IPS-11a (cell line): Measurements from ENCODE around the gene PLEKHM3.
"Not testable (repeated sequence)": the region's sequence is repeated elsewhere in the genome, so short reads cannot be mapped to it uniquely, and the experiment has no call there.

Source experiments
- H3K4me3 ChIP-seq: one replicate; pipeline ENCODE4 v1.5.1; 2013; ENCODE audit warnings: low read depth, low read length, control low read depth

Gene PLEKHM3

GRCh38 chr2:208037564-208038487 lies 12.5 kb upstream of the PLEKHM3 start:
- H3K4me3 ChIP-seq = no peak overlapping the region

- no peak overlapping the region for H3K4me3 ChIP-seq
Observed at GRCh38 chr2:208036357-208036756, 11.0 kb upstream of the PLEKHM3 start.

GRCh38 chr2:208034503-208035140 lies 9.3 kb upstream of the PLEKHM3 start:
- H3K4me3 ChIP-seq = no peak overlapping the region

GRCh38 chr2:208033701-208034502 lies 8.6 kb upstream of the PLEKHM3 start:
- no peak overlapping the region for H3K4me3 ChIP-seq

- H3K4me3 ChIP-seq = no peak overlapping the region
Observed at GRCh38 chr2:208031608-208032019, 6.3 kb upstream of the PLEKHM3 start.

GRCh38 chr2:208025814-208026184 lies 472 bp upstream of the PLEKHM3 start:
- peak overlapping the region; percentile 85 for H3K4me3 ChIP-seq

- no peak overlapping the region for H3K4me3 ChIP-seq
Observed at GRCh38 chr2:208024091-208024490, 1.2 kb downstream of the PLEKHM3 start.

GRCh38 chr2:208020253-208020652 lies 5.1 kb downstream of the PLEKHM3 start:
- H3K4me3 ChIP-seq = no peak overlapping the region

GRCh38 chr2:208018124-208018712 lies 7.1 kb downstream of the PLEKHM3 start:
- not testable (repeated sequence) for H3K4me3 ChIP-seq

GRCh38 chr2:208017721-208018120 lies 7.6 kb downstream of the PLEKHM3 start:
- H3K4me3 ChIP-seq = no peak overlapping the region

- H3K4me3 ChIP-seq = no peak overlapping the region
Observed at GRCh38 chr2:208015475-208015874, 9.9 kb downstream of the PLEKHM3 start.

- H3K4me3 ChIP-seq = no peak overlapping the region
Observed at GRCh38 chr2:208013285-208014178, 11.8 kb downstream of the PLEKHM3 start.

GRCh38 chr2:208012449-208012848 lies 12.9 kb downstream of the PLEKHM3 start:
- H3K4me3 ChIP-seq = no peak overlapping the region

GRCh38 chr2:208010506-208010905 lies 14.8 kb downstream of the PLEKHM3 start:
- H3K4me3 ChIP-seq = no peak overlapping the region

GRCh38 chr2:208006833-208007232 lies 18.5 kb downstream of the PLEKHM3 start:
- no peak overlapping the region for H3K4me3 ChIP-seq

- no peak overlapping the region for H3K4me3 ChIP-seq
Observed at GRCh38 chr2:208006337-208006736, 19.0 kb downstream of the PLEKHM3 start.

- no peak overlapping the region for H3K4me3 ChIP-seq
Observed at GRCh38 chr2:208001924-208002323, 23.4 kb downstream of the PLEKHM3 start.

GRCh38 chr2:208000701-208001395 lies 24.5 kb downstream of the PLEKHM3 start:
- H3K4me3 ChIP-seq = no peak overlapping the region

- no peak overlapping the region for H3K4me3 ChIP-seq
Observed at GRCh38 chr2:207996848-207997247, 28.5 kb downstream of the PLEKHM3 start.
